ENCODE results near the gene SPATA20. TPM values are rescaled to one million over a fixed set of nuclear protein-coding genes. Genes with fewer than 3 reads are reported as not detected.

The SPATA20 gene
- total and polyA plus RNA-seq, 2 of the 13 experiments (the other 11 are each of a cell fraction or from before 2014, with no cell fraction given): 36.1 to 64.8 TPM

DNA sequence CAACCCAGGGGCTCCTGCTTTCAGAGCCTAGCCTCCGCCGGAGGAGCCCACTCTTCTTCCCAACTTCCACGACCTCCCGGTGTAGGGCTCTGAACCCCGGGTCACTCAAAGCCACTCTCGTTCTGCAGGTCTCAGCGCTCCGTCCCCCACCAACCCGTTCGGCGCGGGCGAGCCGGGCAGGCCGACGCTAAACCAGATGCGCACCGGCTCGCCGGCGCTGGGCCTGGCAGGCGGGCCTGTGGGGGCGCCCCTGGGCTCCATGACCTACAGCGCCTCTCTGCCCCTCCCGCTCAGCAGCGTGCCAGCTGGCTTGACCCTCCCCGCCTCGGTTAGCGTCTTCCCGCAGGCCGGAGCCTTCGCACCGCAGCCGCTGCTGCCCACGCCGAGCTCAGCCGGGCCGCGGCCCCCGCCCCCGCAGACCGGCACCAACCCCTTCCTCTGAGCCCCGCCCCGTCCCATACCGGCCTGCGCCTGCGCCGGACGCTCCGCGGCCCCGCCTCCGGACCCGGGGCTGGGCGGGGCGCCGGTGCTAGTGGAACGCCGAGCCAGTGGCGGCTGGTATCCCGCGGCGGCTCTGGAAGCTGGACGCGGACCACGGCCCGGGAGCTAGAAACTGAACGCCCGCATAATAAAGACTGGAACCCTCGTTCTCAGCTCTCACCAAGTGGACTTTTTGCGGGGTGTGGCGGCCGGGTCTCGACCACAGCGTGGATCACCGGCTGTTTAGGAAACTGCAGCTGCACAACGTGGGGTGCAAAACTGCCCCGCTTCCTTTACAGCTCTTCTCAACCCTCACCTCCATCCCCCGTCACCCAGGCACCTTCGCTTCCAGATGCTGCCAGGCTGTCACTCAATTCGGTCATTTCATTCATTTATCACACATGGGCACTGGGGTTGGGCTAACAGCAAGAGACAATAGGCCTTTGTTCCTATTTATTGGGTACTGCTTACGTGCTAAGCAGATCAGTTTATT, 5.0 kb upstream of the SPATA20 start (continued):
- TF ChIP-seq, protein P1, sequence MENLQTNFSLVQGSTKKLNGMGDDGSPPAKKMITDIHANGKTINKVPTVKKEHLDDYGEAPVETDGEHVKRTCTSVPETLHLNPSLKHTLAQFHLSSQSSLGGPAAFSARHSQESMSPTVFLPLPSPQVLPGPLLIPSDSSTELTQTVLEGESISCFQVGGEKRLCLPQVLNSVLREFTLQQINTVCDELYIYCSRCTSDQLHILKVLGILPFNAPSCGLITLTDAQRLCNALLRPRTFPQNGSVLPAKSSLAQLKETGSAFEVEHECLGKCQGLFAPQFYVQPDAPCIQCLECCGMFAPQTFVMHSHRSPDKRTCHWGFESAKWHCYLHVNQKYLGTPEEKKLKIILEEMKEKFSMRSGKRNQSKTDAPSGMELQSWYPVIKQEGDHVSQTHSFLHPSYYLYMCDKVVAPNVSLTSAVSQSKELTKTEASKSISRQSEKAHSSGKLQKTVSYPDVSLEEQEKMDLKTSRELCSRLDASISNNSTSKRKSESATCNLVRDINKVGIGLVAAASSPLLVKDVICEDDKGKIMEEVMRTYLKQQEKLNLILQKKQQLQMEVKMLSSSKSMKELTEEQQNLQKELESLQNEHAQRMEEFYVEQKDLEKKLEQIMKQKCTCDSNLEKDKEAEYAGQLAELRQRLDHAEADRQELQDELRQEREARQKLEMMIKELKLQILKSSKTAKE (CRISPR knock-in tag; IDR thresholded peaks at IDR 0.05; ENCODE audit: borderline replicate concordance): no peak
- TF ChIP-seq PHF8 (CRISPR knock-in tag; IDR thresholded peaks at IDR 0.05) (peak; percentile 82), DMAP1 (CRISPR knock-in tag; IDR thresholded peaks at IDR 0.05) (no peak; the same call in 1 of the 2 replicates), ZNF552 (CRISPR knock-in tag; IDR thresholded peaks at IDR 0.05; ENCODE audit: borderline replicate concordance) (peak; percentile 85), ZSCAN12 (CRISPR knock-in tag; IDR thresholded peaks at IDR 0.05) (no peak), NR2C2 (CRISPR knock-in tag; IDR thresholded peaks at IDR 0.05; ENCODE audit: borderline replicate concordance) (no peak; the same call in 1 of the 2 replicates), BCL6 (CRISPR knock-in tag; IDR thresholded peaks at IDR 0.05) (peak; percentile 49; the same call in 1 of the 2 replicates), ZNF33B (CRISPR knock-in tag; IDR thresholded peaks at IDR 0.05) (peak; percentile 20), ZFX (CRISPR knock-in tag; IDR thresholded peaks at IDR 0.05; ENCODE audit: low read depth) (peak; percentile 97), ZC3H4 (CRISPR knock-in tag; IDR thresholded peaks at IDR 0.05; ENCODE audit: borderline replicate concordance) (0 out of 2 replicates have a peak, but pooled peaks have one; percentile 28), ZNF251 (CRISPR knock-in tag; IDR thresholded peaks at IDR 0.05) (no peak), ZNF589 (CRISPR knock-in tag; conservative IDR thresholded peaks at IDR 0.05) (peak; percentile 48; the same call in 1 of the 2 replicates)
- TF ChIP-seq, protein P2, sequence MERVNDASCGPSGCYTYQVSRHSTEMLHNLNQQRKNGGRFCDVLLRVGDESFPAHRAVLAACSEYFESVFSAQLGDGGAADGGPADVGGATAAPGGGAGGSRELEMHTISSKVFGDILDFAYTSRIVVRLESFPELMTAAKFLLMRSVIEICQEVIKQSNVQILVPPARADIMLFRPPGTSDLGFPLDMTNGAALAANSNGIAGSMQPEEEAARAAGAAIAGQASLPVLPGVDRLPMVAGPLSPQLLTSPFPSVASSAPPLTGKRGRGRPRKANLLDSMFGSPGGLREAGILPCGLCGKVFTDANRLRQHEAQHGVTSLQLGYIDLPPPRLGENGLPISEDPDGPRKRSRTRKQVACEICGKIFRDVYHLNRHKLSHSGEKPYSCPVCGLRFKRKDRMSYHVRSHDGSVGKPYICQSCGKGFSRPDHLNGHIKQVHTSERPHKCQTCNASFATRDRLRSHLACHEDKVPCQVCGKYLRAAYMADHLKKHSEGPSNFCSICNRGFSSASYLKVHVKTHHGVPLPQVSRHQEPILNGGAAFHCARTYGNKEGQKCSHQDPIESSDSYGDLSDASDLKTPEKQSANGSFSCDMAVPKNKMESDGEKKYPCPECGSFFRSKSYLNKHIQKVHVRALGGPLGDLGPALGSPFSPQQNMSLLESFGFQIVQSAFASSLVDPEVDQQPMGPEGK (CRISPR knock-in tag; IDR thresholded peaks at IDR 0.05): peak; percentile 97
- TF ChIP-seq, protein P3, sequence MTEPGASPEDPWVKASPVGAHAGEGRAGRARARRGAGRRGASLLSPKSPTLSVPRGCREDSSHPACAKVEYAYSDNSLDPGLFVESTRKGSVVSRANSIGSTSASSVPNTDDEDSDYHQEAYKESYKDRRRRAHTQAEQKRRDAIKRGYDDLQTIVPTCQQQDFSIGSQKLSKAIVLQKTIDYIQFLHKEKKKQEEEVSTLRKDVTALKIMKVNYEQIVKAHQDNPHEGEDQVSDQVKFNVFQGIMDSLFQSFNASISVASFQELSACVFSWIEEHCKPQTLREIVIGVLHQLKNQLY (CRISPR knock-in tag; IDR thresholded peaks at IDR 0.05): peak; percentile 50; the same call in 1 of the 2 replicates
- TF ChIP-seq, protein P4, sequence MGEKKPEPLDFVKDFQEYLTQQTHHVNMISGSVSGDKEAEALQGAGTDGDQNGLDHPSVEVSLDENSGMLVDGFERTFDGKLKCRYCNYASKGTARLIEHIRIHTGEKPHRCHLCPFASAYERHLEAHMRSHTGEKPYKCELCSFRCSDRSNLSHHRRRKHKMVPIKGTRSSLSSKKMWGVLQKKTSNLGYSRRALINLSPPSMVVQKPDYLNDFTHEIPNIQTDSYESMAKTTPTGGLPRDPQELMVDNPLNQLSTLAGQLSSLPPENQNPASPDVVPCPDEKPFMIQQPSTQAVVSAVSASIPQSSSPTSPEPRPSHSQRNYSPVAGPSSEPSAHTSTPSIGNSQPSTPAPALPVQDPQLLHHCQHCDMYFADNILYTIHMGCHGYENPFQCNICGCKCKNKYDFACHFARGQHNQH (CRISPR knock-in tag; IDR thresholded peaks at IDR 0.05): peak; percentile 49; the same call in 1 of the 2 replicates
- TF ChIP-seq, protein P5, sequence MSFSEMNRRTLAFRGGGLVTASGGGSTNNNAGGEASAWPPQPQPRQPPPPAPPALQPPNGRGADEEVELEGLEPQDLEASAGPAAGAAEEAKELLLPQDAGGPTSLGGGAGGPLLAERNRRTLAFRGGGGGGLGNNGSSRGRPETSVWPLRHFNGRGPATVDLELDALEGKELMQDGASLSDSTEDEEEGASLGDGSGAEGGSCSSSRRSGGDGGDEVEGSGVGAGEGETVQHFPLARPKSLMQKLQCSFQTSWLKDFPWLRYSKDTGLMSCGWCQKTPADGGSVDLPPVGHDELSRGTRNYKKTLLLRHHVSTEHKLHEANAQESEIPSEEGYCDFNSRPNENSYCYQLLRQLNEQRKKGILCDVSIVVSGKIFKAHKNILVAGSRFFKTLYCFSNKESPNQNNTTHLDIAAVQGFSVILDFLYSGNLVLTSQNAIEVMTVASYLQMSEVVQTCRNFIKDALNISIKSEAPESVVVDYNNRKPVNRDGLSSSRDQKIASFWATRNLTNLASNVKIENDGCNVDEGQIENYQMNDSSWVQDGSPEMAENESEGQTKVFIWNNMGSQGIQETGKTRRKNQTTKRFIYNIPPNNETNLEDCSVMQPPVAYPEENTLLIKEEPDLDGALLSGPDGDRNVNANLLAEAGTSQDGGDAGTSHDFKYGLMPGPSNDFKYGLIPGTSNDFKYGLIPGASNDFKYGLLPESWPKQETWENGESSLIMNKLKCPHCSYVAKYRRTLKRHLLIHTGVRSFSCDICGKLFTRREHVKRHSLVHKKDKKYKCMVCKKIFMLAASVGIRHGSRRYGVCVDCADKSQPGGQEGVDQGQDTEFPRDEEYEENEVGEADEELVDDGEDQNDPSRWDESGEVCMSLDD (CRISPR knock-in tag; IDR thresholded peaks at IDR 0.05; ENCODE audit: borderline replicate concordance): peak; percentile 71; the same call in 1 of the 2 replicates
- TF ChIP-seq, protein P6, sequence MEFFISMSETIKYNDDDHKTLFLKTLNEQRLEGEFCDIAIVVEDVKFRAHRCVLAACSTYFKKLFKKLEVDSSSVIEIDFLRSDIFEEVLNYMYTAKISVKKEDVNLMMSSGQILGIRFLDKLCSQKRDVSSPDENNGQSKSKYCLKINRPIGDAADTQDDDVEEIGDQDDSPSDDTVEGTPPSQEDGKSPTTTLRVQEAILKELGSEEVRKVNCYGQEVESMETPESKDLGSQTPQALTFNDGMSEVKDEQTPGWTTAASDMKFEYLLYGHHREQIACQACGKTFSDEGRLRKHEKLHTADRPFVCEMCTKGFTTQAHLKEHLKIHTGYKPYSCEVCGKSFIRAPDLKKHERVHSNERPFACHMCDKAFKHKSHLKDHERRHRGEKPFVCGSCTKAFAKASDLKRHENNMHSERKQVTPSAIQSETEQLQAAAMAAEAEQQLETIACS (CRISPR knock-in tag; IDR thresholded peaks at IDR 0.05): no peak

Data from HepG2 (cell line).